NCI-H2081 treated with DMSO at 0.1 percent for 48 hours (cell line): ENCODE data around the gene DCUN1D1.
A peak's percentile ranks its signal among the peaks of the same experiment; 100 is the strongest.

Experiments
- DNase-seq: peaks from one replicate; lab custom pipeline; 2025; lab: John Stamatoyannopoulos, UW

Gene DCUN1D1

DNA sequence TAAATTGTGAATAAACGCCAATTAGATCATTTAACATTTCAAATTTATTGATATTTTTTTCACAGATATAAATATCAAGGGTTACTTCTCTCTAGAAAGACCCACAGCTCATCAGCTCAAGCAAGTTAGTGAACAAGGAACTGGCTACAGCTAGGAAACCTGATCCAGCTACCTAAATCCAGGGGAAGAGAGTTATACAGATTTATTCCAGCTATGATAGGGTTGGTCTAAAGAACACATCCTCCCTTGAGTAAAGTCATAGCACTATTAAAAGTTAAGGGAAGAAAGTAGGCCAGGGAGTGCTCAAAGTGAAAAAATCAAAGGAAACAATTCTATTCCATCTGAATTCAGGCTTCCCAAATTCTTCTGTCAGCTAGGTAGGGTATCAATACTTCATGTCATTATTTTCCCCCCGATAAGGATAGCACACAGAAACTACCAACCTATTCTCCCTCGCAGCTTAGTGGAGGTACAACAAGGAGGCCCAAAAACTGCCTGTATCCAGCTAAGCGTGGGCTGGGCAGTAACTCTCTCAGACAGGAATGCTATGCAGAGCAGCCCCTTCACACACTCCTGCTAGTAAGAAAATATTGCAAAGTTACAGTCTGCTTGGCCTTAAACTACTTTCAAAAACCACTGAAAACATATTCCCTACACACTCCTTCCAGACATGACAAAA lies 44.0 kb downstream of the DCUN1D1 start:
- no peak for DNase-seq

- DNase-seq = no peak
Measured at GRCh38 chr3:182935803-182936202, 44.5 kb downstream of the DCUN1D1 start.

- no peak for DNase-seq
Measured at GRCh38 chr3:182925944-182926337, 54.4 kb downstream of the DCUN1D1 start.

DNA sequence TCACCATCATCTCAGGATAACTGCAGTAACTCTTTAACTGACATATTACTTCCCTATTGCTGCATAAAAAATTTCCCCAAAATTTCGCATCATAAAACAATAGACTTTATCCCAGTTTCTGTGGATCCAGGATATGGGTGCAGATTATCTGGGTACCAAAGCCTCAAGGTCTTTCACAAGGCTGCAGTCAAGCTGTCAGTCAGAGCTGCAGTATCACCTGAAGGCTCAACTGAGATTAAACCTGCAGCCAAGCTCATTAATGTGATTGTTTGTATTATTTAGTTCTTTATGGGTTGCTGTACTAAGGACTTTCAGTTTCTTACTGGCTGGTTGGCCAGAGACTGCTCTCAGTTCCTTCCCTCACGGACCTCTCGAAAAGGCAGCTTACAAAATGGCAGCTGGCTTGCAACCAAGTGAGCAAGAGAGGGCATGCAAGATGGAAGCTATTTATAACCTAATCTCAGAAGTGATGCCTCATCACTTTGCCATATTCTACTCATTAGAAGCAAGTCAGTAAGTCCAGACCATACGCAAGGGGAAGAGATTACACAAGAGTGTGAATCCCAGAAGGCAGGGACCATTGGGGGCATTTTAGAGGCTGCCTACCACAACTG lies 54.9 kb downstream of the DCUN1D1 start:
- DNase-seq = no peak

DNA sequence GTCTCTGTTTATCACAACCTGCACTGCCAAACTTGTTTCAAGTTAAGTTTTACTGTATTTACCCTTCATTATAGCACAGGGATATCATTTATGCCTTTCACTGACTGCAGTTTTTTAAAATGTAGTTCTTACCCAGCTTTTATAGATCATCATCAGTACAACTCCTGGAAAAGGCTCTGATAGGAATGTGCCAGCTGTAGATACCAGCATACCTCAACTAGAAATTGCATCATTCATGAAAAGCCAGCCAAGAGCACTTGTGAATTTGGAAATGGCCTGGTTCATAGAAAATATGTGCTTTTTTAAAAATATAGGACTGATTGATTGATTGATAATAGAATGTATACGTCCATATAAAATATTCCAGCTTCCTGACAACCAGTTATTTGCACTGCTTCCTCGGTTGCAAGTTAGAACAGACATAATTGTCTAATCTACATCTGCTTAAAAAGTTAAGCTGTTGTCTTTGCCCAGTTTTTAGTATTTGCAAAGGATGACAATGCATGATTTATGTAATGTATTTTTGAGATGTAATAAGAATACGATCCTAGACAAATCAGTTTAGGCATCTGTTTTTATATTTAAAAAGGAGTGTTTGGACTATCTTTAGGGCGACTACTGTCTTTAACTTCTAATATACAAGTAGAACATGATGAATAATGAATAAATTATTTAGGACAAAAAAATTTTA lies 58.5 kb downstream of the DCUN1D1 start:
- no peak for DNase-seq

DNA sequence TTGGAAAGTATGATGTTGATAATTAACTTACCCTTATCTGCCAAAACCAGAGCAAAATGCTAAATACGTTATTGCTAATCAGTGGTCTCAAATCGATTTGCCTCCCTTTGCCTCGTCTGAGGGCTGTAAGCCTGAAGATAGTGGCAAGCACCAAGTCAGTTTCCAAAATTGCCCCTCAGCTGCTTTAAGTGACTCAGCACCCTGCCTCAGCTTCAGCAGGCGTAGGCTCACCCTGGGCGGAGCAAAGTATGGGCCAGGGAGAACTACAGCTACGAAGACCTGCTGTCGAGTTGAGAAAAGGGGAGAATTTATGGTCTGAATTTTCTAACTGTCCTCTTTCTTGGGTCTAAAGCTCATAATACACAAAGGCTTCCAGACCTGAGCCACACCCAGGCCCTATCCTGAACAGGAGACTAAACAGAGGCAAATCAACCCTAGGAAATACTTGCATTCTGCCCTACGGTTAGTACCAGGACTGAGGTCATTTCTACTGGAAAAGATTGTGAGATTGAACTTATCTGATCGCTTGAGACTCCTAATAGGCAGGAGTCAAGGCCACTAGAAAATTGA lies 59.7 kb downstream of the DCUN1D1 start:
- no peak for DNase-seq

- DNase-seq = no peak
Measured at GRCh38 chr3:182919866-182920357, 60.4 kb downstream of the DCUN1D1 start.

GRCh38 chr3:182917134-182917533 lies 63.2 kb downstream of the DCUN1D1 start:
- DNase-seq = no peak

GRCh38 chr3:182914341-182914740 lies 66.0 kb downstream of the DCUN1D1 start:
- no peak for DNase-seq

DNA sequence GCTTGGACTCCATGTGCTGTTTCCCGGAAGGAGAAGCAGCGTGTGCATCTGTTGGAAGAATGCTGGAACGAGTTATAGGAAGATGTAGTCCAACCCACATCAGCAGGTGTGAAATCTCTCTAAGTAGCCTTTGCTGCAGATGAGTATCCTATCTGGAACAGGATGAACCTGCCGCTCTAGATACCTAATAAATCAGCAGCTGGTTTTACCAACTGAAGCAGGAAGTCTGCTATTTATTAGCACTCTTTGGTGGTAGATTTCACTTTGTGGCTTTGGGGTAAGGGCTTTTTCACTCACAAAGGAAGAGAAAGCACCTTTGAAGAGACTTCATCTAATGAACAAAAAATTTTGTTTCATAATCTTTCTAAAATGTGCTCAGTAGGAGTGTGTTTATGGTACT lies 66.4 kb downstream of the DCUN1D1 start:
- no peak for DNase-seq

GRCh38 chr3:182912474-182912873 lies 67.9 kb downstream of the DCUN1D1 start:
- no peak for DNase-seq

DNA sequence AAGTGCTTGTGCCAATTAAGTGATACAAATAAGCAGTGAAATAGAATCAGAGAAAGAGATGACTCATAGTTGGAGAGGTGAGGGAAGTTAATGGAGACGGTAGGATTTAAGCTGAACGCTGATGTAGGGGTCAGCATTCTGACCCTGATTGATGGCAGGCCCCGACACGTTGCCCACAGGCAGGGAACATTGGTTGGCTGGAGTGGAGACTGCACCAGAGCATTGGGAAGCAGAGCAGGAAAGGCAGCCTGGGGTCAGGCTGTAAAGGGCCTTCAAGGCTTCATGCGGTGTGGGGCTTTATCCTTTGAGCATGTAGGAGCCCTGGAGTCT lies 68.6 kb downstream of the DCUN1D1 start:
- no peak for DNase-seq

DNA sequence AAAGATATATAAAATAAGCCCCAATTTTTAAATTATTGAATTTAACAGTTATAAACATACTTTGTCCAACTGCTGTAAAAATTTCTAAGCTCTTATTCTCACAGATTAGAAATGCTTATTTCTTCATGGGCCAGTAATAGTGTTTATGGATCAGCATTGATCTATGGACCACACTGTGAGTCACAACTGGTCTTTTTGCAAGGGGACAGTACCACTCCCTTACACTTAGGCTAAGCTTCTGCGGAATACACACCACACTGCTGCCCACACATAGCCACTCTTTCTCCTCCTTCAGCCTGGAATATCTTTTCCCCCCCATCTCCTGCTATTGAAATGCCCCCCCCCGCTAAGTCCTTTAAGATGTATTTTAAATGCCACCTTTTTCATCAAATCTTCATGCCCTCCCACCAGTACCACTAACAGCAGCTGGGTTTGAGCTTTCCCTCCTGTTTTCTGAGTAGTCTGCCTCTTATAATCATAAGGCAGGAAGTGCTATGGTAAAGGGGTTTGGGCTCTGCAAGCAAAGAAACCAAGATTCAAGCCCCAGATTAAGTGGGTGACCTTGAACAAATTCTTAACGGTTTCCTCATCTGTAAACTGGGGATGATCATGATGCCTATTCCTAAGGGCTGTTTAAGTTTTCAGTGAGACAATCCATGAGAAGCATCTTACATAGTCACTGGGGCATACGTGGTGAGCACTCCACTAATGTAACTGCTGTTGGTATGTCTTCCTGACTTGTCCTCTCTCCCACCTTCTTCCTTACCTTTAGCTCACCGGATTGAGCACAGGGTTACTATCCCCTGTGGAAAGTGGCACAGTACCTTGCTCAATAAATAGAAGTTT lies 69.2 kb downstream of the DCUN1D1 start:
- DNase-seq = no peak

- peak; percentile 28 for DNase-seq
Measured at GRCh38 chr3:182909318-182910040, 70.9 kb downstream of the DCUN1D1 start.

- DNase-seq = no peak
Measured at GRCh38 chr3:182908471-182908870, 71.9 kb downstream of the DCUN1D1 start.

GRCh38 chr3:182906036-182906435 lies 74.3 kb downstream of the DCUN1D1 start:
- no peak for DNase-seq

DNA sequence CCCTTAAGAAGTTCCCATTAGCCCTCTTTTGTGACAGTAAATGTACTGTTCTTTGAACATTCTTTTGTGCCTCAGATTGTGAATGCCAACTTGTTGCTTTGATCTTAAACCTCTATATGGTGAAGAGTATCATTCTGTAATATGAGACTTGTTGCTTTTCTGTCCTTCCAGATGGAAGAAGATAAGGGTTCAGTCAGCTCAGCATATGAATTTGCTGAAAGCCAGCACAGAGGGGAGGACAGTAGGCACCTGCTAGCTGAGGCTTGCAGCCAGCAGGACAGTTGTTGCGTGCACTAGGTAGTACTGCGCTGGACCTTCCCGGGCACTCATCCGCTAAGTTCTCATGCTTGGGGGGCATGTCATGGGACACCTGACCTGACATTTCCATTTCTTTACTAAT lies 74.7 kb downstream of the DCUN1D1 start:
- no peak for DNase-seq

- DNase-seq = no peak
Measured at GRCh38 chr3:182904164-182904563, 76.2 kb downstream of the DCUN1D1 start.

- DNase-seq = no peak
Measured at GRCh38 chr3:182902236-182902635, 78.1 kb downstream of the DCUN1D1 start.

DNA sequence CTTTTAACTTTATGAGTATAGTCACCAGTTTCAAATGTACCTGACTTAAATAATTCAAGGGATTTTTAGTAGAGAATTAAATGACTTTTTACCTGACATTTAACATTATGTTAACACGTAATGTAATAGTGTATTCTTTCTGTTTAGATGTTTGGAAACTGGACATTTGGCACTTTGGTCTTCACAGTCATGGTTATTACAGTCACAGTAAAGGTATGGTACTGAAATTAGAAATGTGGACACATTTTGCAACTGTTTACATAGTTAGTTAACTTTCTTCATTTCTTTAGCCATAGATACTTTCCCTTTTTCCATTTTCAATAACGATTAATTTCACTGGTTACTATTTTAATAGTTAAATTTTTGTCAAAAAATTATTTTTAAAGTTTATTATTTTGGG lies 83.8 kb downstream of the DCUN1D1 start:
- DNase-seq = no peak

DNA sequence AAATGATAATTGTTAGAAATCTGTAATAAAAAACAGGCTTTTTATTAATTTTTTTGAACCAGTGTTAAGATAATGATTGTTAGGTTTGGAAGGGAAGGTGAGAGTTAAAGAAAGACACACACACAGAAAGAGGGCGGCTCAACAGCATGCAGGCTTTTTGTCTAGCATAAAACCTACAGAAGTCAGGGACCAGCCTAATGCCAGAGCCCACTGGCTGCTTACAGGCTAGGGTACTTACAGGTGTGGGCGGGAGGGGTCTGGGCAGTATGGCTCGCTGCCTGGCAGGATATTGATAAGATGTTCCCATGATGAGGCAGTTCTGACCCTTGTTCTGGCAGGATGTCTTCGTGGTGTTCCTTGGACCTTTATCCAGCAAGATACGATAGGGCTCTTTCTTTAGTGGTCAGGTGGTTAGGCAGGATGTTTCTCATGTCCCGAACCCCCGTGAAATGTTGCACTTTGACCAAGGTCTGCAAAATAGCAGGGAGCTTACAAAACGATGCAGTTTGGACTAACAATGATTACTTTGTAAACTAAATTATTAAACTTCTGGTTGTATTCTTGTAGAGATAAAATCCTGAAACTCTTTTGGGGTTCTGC lies 84.7 kb downstream of the DCUN1D1 start:
- DNase-seq = no peak
